Pulmonary artery endothelial cell (primary cell): ENCODE measurements around the gene TRIM74. TPM values are rescaled to one million over a fixed set of nuclear protein-coding genes. Genes with fewer than 3 reads are reported as not detected.
"Not testable (repeated sequence)": the region's sequence is repeated elsewhere in the genome, so short reads cannot be mapped to it uniquely, and the experiment has no call there.

Experiments
- DNase-seq: peaks from one replicate; pipeline ENCODE4 v3.0.0-alpha.2; 2011; ENCODE audit warnings: low read depth, low spot score
- total RNA-seq: library from RNA; depleted of rRNA; stranded (reverse); fragments of >200 nt; gene quantifications from 2 replicates; pipeline ENCODE4 v1.2.3, GENCODE V29; 2014

TRIM74 gene
- total RNA-seq, 1 donor from 2014 or later: not detected

- not testable (repeated sequence) for DNase-seq
Observed at GRCh38 chr7:72911395-72911794, 57.9 kb downstream of the TRIM74 start.

Other genes starting within 250 kb of the TRIM74 start
- gene TYW1B, start 141.3 kb downstream of the TRIM74 start, total RNA-seq: 1.1 and 8.9 TPM in 2 replicates
- 5.0 and 5.2 TPM in 2 replicates for gene POM121, start 44.4 kb downstream of the TRIM74 start, total RNA-seq
- not detected in 2 replicates for gene SPDYE8, start 60.3 kb upstream of the TRIM74 start, total RNA-seq
- gene SPDYE11, start 88.4 kb upstream of the TRIM74 start, total RNA-seq: not detected in 2 replicates
- not detected in 2 replicates for gene SPDYE9, start 116.6 kb upstream of the TRIM74 start, total RNA-seq